ENCODE results near the gene SYT9.
"Not testable (repeated sequence)": the region's sequence is repeated elsewhere in the genome, so short reads cannot be mapped to it uniquely, and the experiment has no call there.

Gene SYT9

GRCh38 chr11:7512525-7513233 lies 261.0 kb downstream of the SYT9 start:
- peak; percentile 37 for DNase-seq

- DNase-seq: peak; percentile 83
Observed at GRCh38 chr11:7513234-7514098, 261.8 kb downstream of the SYT9 start, which contains the start of gene PPFIBP2. PPFIBP2 (plus strand) TSS chr11:7513999; CDS start chr11:7549476, 35,477 bp downstream.

GRCh38 chr11:7514099-7514591 lies 262.4 kb downstream of the SYT9 start:
- no peak for DNase-seq

- no peak for DNase-seq
Observed at GRCh38 chr11:7515447-7515886, 263.8 kb downstream of the SYT9 start.

- DNase-seq: no peak
Observed at GRCh38 chr11:7516475-7516874, 264.8 kb downstream of the SYT9 start.

GRCh38 chr11:7517743-7518142 lies 266.0 kb downstream of the SYT9 start:
- not testable (repeated sequence) for DNase-seq

Measured in OCI-M1 (cell line).